ENCODE data around the gene ZNF211.

Gene ZNF211

GRCh38 chr19:57632987-57633831 is at the start of gene ZNF211:
ZNF211 (plus strand) TSS chr19:57633168; CDS start chr19:57633347, 179 bp downstream.
- peak; percentile 62 for DNase-seq

- DNase-seq, result no peak
These were observed 49.2 kb upstream of the ZNF211 start, which contains the start of gene ZIK1 for GRCh38 chr19:57583521-57584416. ZIK1 (plus strand) TSS chr19:57584145; CDS start chr19:57584357, 212 bp downstream.

- DNase-seq, result no peak
These were observed 45.4 kb upstream of the ZNF211 start for GRCh38 chr19:57587529-57587928.

- DNase-seq, result no peak
These were observed 33.6 kb upstream of the ZNF211 start for GRCh38 chr19:57599377-57599760.

GRCh38 chr19:57599761-57600383 is 33.1 kb upstream of the ZNF211 start, which contains the start of gene ZNF530:
ZNF530 (plus strand) TSS chr19:57599885; CDS start chr19:57604346, 4,461 bp downstream.
- peak; percentile 53 for DNase-seq

- DNase-seq, result no peak
These were observed 26.0 kb upstream of the ZNF211 start for GRCh38 chr19:57606931-57607330.

- no peak for DNase-seq
These were observed 21.9 kb upstream of the ZNF211 start for GRCh38 chr19:57611113-57611512.

- peak; percentile 57 for DNase-seq
These were observed 18.8 kb upstream of the ZNF211 start, which contains the start of gene ZNF134 for GRCh38 chr19:57613941-57614743. ZNF134 (plus strand) TSS chr19:57614242; CDS start chr19:57619469, 5,227 bp downstream.

GRCh38 chr19:57615346-57615745 is 17.6 kb upstream of the ZNF211 start:
- DNase-seq, result no peak

- DNase-seq, result no peak
These were observed 12.2 kb upstream of the ZNF211 start for GRCh38 chr19:57620673-57621348.

GRCh38 chr19:57623091-57623490 is 9.9 kb upstream of the ZNF211 start:
- DNase-seq, result no peak

GRCh38 chr19:57633832-57634131 is 814 bp downstream of the ZNF211 start:
- no peak for DNase-seq

- no peak for DNase-seq
These were observed 4.4 kb downstream of the ZNF211 start for GRCh38 chr19:57637379-57637778.

GRCh38 chr19:57641715-57642234 is 8.8 kb downstream of the ZNF211 start:
- DNase-seq, result no peak

GRCh38 chr19:57642396-57643046 is 9.6 kb downstream of the ZNF211 start:
- no peak for DNase-seq

- DNase-seq, result no peak
These were observed 10.8 kb downstream of the ZNF211 start for GRCh38 chr19:57643734-57644133.

- DNase-seq, result no peak
These were observed 15.5 kb downstream of the ZNF211 start for GRCh38 chr19:57648331-57649003.

GRCh38 chr19:57651654-57651996 is 18.7 kb downstream of the ZNF211 start:
- no peak for DNase-seq

GRCh38 chr19:57653689-57654088 is 20.7 kb downstream of the ZNF211 start:
- no peak for DNase-seq

GRCh38 chr19:57655443-57655842 is 22.5 kb downstream of the ZNF211 start:
- DNase-seq, result no peak
